GM21447 (cell line): ENCODE data around the gene GNB1L.

Experiments
- ATAC-seq: cut with Tn5 transposase; IDR thresholded peaks from one replicate; pipeline ENCODE4 v1.9.1; 2021; ENCODE audit not compliant: unreplicated experiment

Gene GNB1L

GRCh38 chr22:19877626-19878339, 23.1 kb upstream of the GNB1L start:
- ATAC-seq: no peak

GRCh38 chr22:19876941-19877625, 22.4 kb upstream of the GNB1L start:
- ATAC-seq: no peak

- no peak for ATAC-seq
These were observed 21.8 kb upstream of the GNB1L start for GRCh38 chr22:19876314-19876940.

- ATAC-seq: no peak
These were observed 21.0 kb upstream of the GNB1L start for GRCh38 chr22:19875531-19876313.

GRCh38 chr22:19875061-19875530, 20.4 kb upstream of the GNB1L start:
- no peak for ATAC-seq

- ATAC-seq: no peak
These were observed 19.8 kb upstream of the GNB1L start for GRCh38 chr22:19874307-19875060.

- no peak for ATAC-seq
These were observed 19.3 kb upstream of the GNB1L start for GRCh38 chr22:19873960-19874306.

GRCh38 chr22:19873138-19873959, 18.7 kb upstream of the GNB1L start:
- ATAC-seq: no peak

GRCh38 chr22:19872779-19873137, 18.1 kb upstream of the GNB1L start:
- no peak for ATAC-seq

- no peak for ATAC-seq
These were observed 17.4 kb upstream of the GNB1L start for GRCh38 chr22:19871845-19872778.

- ATAC-seq: no peak
These were observed 16.6 kb upstream of the GNB1L start for GRCh38 chr22:19871023-19871844.

- no peak for ATAC-seq
These were observed 15.7 kb upstream of the GNB1L start for GRCh38 chr22:19870153-19871022.

GRCh38 chr22:19869497-19870152, 15.0 kb upstream of the GNB1L start:
- no peak for ATAC-seq

- no peak for ATAC-seq
These were observed 14.2 kb upstream of the GNB1L start for GRCh38 chr22:19868773-19869471.

- ATAC-seq: no peak
These were observed 13.7 kb upstream of the GNB1L start for GRCh38 chr22:19868333-19868732.

- ATAC-seq: no peak
These were observed 12.9 kb upstream of the GNB1L start for GRCh38 chr22:19867617-19868016.
